Measurements from ENCODE around the gene MPPED2. TPM values are rescaled to one million over a fixed set of nuclear protein-coding genes. Genes with fewer than 3 reads are reported as not detected.

The MPPED2 gene
- total RNA-seq, 8 experiments from 2014 or later, result 0.56 to 25.6 (median 11.8) TPM

GRCh38 chr11:30510750-30511149, 75.4 kb downstream of the MPPED2 start:
- Histone ChIP-seq H3K4me3 (no peak overlapping the region), H3K27ac (no peak overlapping the region), H3K4me1 (replicated peaks in 1 of 2) (peaks cover 6 to 7% of the 10 kb centered on the region in 2 donors)
- in situ Hi-C loops (cut with MboI; ENCODE audit: low pct_unique_long_range_greater_than_20kb in 2 of 9, low sequenced_read_pairs in 9 of 9, unreplicated experiment in 9 of 9), result no loop called here
- no peak for ATAC-seq (replicated peaks in 6 of 8)
- 29 to 100% (median 80%) methylated on average over 1 to 2 of the region's 2 CpGs; no CpG with 5 or more reads in 1 of the 10 experiments for WGBS, 10 experiments

GRCh38 chr11:30509364-30509763, 76.8 kb downstream of the MPPED2 start:
- Histone ChIP-seq H3K4me1 (replicated peaks in 1 of 2) (peaks cover 7 to 14% of the 10 kb centered on the region in 2 donors), H3K27ac (no peak overlapping the region), H3K4me3 (no peak overlapping the region)
- WGBS, 10 experiments, result 17 to 83% (median 40%) methylated on average over 1 to 2 of the region's 2 CpGs; no CpG with 5 or more reads in 3 of the 10 experiments
- in situ Hi-C loops (cut with MboI; ENCODE audit: low pct_unique_long_range_greater_than_20kb in 2 of 9, low sequenced_read_pairs in 9 of 9, unreplicated experiment in 9 of 9), result no loop called here
- peak in 4 of 8 experiments; percentile 43 to 77 (median 66) for ATAC-seq (replicated peaks in 6 of 8)

- in situ Hi-C loops (cut with MboI; ENCODE audit: low pct_unique_long_range_greater_than_20kb in 2 of 9, low sequenced_read_pairs in 9 of 9, unreplicated experiment in 9 of 9), result no loop called here
- ATAC-seq (replicated peaks in 6 of 8), result no peak
- Histone ChIP-seq H3K4me1 (replicated peaks in 1 of 2) (peaks cover 8 to 17% of the 10 kb centered on the region in 2 donors), H3K4me3 (no peak overlapping the region), H3K27ac (no peak overlapping the region)
- 12 to 92% (median 50%) methylated on average over 1 to 3 of the region's 3 CpGs; no CpG with 5 or more reads in 1 of the 10 experiments for WGBS, 10 experiments
Measured at GRCh38 chr11:30508594-30508993, 77.6 kb downstream of the MPPED2 start.

- in situ Hi-C loops (cut with MboI; ENCODE audit: low pct_unique_long_range_greater_than_20kb in 2 of 9, low sequenced_read_pairs in 9 of 9, unreplicated experiment in 9 of 9), result no loop called here
- Histone ChIP-seq H3K4me1 (replicated peaks in 1 of 2) (peaks cover 8 to 17% of the 10 kb centered on the region in 2 donors), H3K27ac (no peak overlapping the region), H3K4me3 (no peak overlapping the region)
- WGBS, 10 experiments, result 0 to 100% (median 81%) methylated on average over 1 to 3 of the region's 3 CpGs; no CpG with 5 or more reads in 1 of the 10 experiments
- no peak for ATAC-seq (replicated peaks in 6 of 8)
Measured at GRCh38 chr11:30505603-30506002, 80.5 kb downstream of the MPPED2 start.

- 0 to 24% (median 11%) methylated on average over 1 to 2 of the region's 2 CpGs; no CpG with 5 or more reads in 6 of the 10 experiments for WGBS, 10 experiments
- H3K27ac ChIP-seq, result no peak overlapping the region
- no peak overlapping the region for H3K4me3 ChIP-seq
- in situ Hi-C loops (cut with MboI; ENCODE audit: low pct_unique_long_range_greater_than_20kb in 2 of 9, low sequenced_read_pairs in 9 of 9, unreplicated experiment in 9 of 9), result no loop called here
- ATAC-seq (replicated peaks in 6 of 8), result peak in 5 of 8 experiments; percentile 27 to 74 (median 54)
- peaks cover 6 to 15% of the 10 kb centered on the region in 2 donors for H3K4me1 ChIP-seq (replicated peaks in 1 of 2)
Measured at GRCh38 chr11:30504468-30504867, 81.7 kb downstream of the MPPED2 start.

- H3K4me1 ChIP-seq (replicated peaks in 1 of 2), result peaks cover 4 to 10% of the 10 kb centered on the region in 2 donors
- H3K27ac ChIP-seq, result no peak overlapping the region
- H3K4me3 ChIP-seq, result no peak overlapping the region
- in situ Hi-C loops (cut with MboI; ENCODE audit: low pct_unique_long_range_greater_than_20kb in 2 of 9, low sequenced_read_pairs in 9 of 9, unreplicated experiment in 9 of 9), result no loop called here
- 0 to 96% (median 65%) methylated on average over 1 to 6 of the region's 6 CpGs for WGBS, 10 experiments
- no peak for ATAC-seq (replicated peaks in 6 of 8)
Measured at GRCh38 chr11:30503156-30503555, 83.0 kb downstream of the MPPED2 start.

- peaks cover 4 to 10% of the 10 kb centered on the region in 2 donors for H3K4me1 ChIP-seq (replicated peaks in 1 of 2)
- ATAC-seq (replicated peaks in 6 of 8), result no peak
- no peak overlapping the region for H3K27ac ChIP-seq
- 0 to 100% (median 47%) methylated on average over 1 to 2 of the region's 2 CpGs; no CpG with 5 or more reads in 4 of the 10 experiments for WGBS, 10 experiments
- no peak overlapping the region for H3K4me3 ChIP-seq
- in situ Hi-C loops (cut with MboI; ENCODE audit: low pct_unique_long_range_greater_than_20kb in 2 of 9, low sequenced_read_pairs in 9 of 9, unreplicated experiment in 9 of 9), result no loop called here
Measured at GRCh38 chr11:30502305-30502704, 83.8 kb downstream of the MPPED2 start.

- Histone ChIP-seq H3K27ac (no peak overlapping the region), H3K4me1 (replicated peaks in 1 of 2) (peaks cover 4 to 10% of the 10 kb centered on the region in 2 donors), H3K4me3 (no peak overlapping the region)
- 20 to 100% (median 58%) methylated on average over 1 to 2 of the region's 2 CpGs; no CpG with 5 or more reads in 6 of the 10 experiments for WGBS, 10 experiments
- in situ Hi-C loops (cut with MboI; ENCODE audit: low pct_unique_long_range_greater_than_20kb in 2 of 9, low sequenced_read_pairs in 9 of 9, unreplicated experiment in 9 of 9), result no loop called here
- no peak for ATAC-seq (replicated peaks in 6 of 8)
Measured at GRCh38 chr11:30501744-30502143, 84.4 kb downstream of the MPPED2 start.

GRCh38 chr11:30499940-30500339, 86.2 kb downstream of the MPPED2 start:
- WGBS, 10 experiments, result 0 to 100% (median 71%) methylated on average over 1 of the region's 1 CpG; no CpG with 5 or more reads in 5 of the 10 experiments
- in situ Hi-C loops (cut with MboI; ENCODE audit: low pct_unique_long_range_greater_than_20kb in 2 of 9, low sequenced_read_pairs in 9 of 9, unreplicated experiment in 9 of 9), result no loop called here
- no peak overlapping the region for H3K4me3 ChIP-seq
- H3K4me1 ChIP-seq (replicated peaks in 1 of 2), result peaks cover 8 to 9% of the 10 kb centered on the region in 2 donors
- H3K27ac ChIP-seq, result no peak overlapping the region
- no peak for ATAC-seq (replicated peaks in 6 of 8)

GRCh38 chr11:30497600-30497999, 88.6 kb downstream of the MPPED2 start:
- in situ Hi-C loops (cut with MboI; ENCODE audit: low pct_unique_long_range_greater_than_20kb in 2 of 9, low sequenced_read_pairs in 9 of 9, unreplicated experiment in 9 of 9), result no loop called here
- 29 to 100% (median 82%) methylated on average over 2 to 5 of the region's 5 CpGs; no CpG with 5 or more reads in 1 of the 10 experiments for WGBS, 10 experiments

GRCh38 chr11:30496935-30497334, 89.2 kb downstream of the MPPED2 start:
- in situ Hi-C loops (cut with MboI; ENCODE audit: low pct_unique_long_range_greater_than_20kb in 2 of 9, low sequenced_read_pairs in 9 of 9, unreplicated experiment in 9 of 9), result no loop called here
- WGBS, 10 experiments, result 19 to 100% (median 64%) methylated on average over 1 to 3 of the region's 3 CpGs
- ATAC-seq (replicated peaks in 6 of 8), result peak in 3 of 8 experiments; percentile 52 to 76 (median 56)

More at GRCh38 chr11:30497600-30497999, 88.6 kb downstream of the MPPED2 start:
- H3K27ac ChIP-seq, result no peak overlapping the region
- no peak overlapping the region for H3K4me3 ChIP-seq
- peaks cover 0 to 4% of the 10 kb centered on the region in 2 donors for H3K4me1 ChIP-seq (replicated peaks in 1 of 2)
- ATAC-seq (replicated peaks in 6 of 8), result no peak

GRCh38 chr11:30495437-30495836, 90.7 kb downstream of the MPPED2 start:
- peak in 3 of 8 experiments; percentile 16 to 62 (median 43) for ATAC-seq (replicated peaks in 6 of 8)
- in situ Hi-C loops (cut with MboI; ENCODE audit: low pct_unique_long_range_greater_than_20kb in 2 of 9, low sequenced_read_pairs in 9 of 9, unreplicated experiment in 9 of 9), result no loop called here
- WGBS, 10 experiments, result 26 to 100% (median 48%) methylated on average over 2 to 5 of the region's 5 CpGs; no CpG with 5 or more reads in 1 of the 10 experiments

More at GRCh38 chr11:30496935-30497334, 89.2 kb downstream of the MPPED2 start:
- Histone ChIP-seq H3K4me1 (replicated peaks in 1 of 2) (peaks cover 0 to 4% of the 10 kb centered on the region in 2 donors), H3K27ac (no peak overlapping the region), H3K4me3 (no peak overlapping the region)

GRCh38 chr11:30489511-30489910, 96.6 kb downstream of the MPPED2 start:
- WGBS, 10 experiments, result 7 to 54% (median 33%) methylated on average over 1 to 4 of the region's 4 CpGs
- Histone ChIP-seq H3K4me1 (replicated peaks in 1 of 2) (peaks cover 16 to 18% of the 10 kb centered on the region in 2 donors), H3K4me3 (no peak overlapping the region), H3K27ac (no peak overlapping the region)
- ATAC-seq (replicated peaks in 6 of 8), result peak in 1 of 8 experiments; percentile 15
- in situ Hi-C loops (cut with MboI; ENCODE audit: low pct_unique_long_range_greater_than_20kb in 2 of 9, low sequenced_read_pairs in 9 of 9, unreplicated experiment in 9 of 9), result no loop called here

More at GRCh38 chr11:30495437-30495836, 90.7 kb downstream of the MPPED2 start:
- no peak overlapping the region for H3K27ac ChIP-seq
- H3K4me1 ChIP-seq (replicated peaks in 1 of 2), result peaks cover 0 to 4% of the 10 kb centered on the region in 2 donors
- H3K4me3 ChIP-seq, result no peak overlapping the region

- Histone ChIP-seq H3K4me3 (no peak overlapping the region), H3K27ac (no peak overlapping the region), H3K4me1 (replicated peaks in 1 of 2) (peaks cover 16 to 18% of the 10 kb centered on the region in 2 donors)
- in situ Hi-C loops (cut with MboI; ENCODE audit: low pct_unique_long_range_greater_than_20kb in 2 of 9, low sequenced_read_pairs in 9 of 9, unreplicated experiment in 9 of 9), result no loop called here
- WGBS, 10 experiments, result 0 to 100% (median 87%) methylated on average over 1 of the region's 1 CpG
- ATAC-seq (replicated peaks in 6 of 8), result no peak
Measured at GRCh38 chr11:30489076-30489475, 97.1 kb downstream of the MPPED2 start.

Measured in motor neuron (in vitro differentiated cells).